Esophagus muscularis mucosa (tissue), 3 donors: ENCODE results near the gene DNHD1.

Experiments used
- CTCF ChIP-seq, 3 experiments: fragments of 200-600 bp in 2 of 3; fragments of 450-650 bp in 1 of 3; sonication (generic) in 2 of 3; IDR thresholded peaks; one replicate each; pipeline ENCODE4 v1.5.1; 2017 to 2019; ENCODE audit warnings: antibody characterized with exemption in 3 of 3, mild to moderate bottlenecking in 2 of 3, moderate library complexity in 1 of 3
- POLR2AphosphoS5 ChIP-seq, 2 donors: sonication (generic); formaldehyde crosslinking; IDR thresholded peaks; one replicate each; pipeline ENCODE4 v1.6.1; 2017; ENCODE audit warnings: antibody characterized with exemption in 2 of 2

- TF ChIP-seq CTCF (IDR thresholded peaks at IDR 0.05): no peak
- no peak for TF ChIP-seq POLR2AphosphoS5 (IDR thresholded peaks at IDR 0.05)
Measured at GRCh38 chr11:6475936-6476335, 21.1 kb upstream of the DNHD1 start.
